Transverse colon (tissue), 4 donors: ENCODE measurements around the gene FAM228B.

ENCODE experiments used
- CTCF ChIP-seq, 5 experiments: fragments of 200-600 bp in 3 of 5; fragments of 450-650 bp in 2 of 5; sonication (generic) in 3 of 5; IDR thresholded peaks; 1 replicate in 2 of 5; 2 replicates in 3 of 5; pipeline ENCODE4 v1.5.1; 2016 to 2017; ENCODE audit warnings: antibody characterized with exemption in 5 of 5, inconsistent platforms in 3 of 5, mild to moderate bottlenecking in 2 of 5, moderate library complexity in 1 of 5
- POLR2A ChIP-seq: fragments of 450-650 bp; IDR thresholded peaks from one replicate; pipeline ENCODE4 v1.6.1; 2016; ENCODE audit warnings: antibody characterized with exemption, mild to moderate bottlenecking, moderate library complexity
- POLR2AphosphoS5 ChIP-seq, 3 donors: sonication (generic); formaldehyde crosslinking; IDR thresholded peaks; one replicate each; pipeline ENCODE4 v1.6.1; 2016; ENCODE audit warnings: antibody characterized with exemption in 3 of 3

- TF ChIP-seq POLR2AphosphoS5 (IDR thresholded peaks at IDR 0.05) (no peak), CTCF (IDR thresholded peaks at IDR 0.05) (no peak), POLR2A (no peak)
Measured at GRCh38 chr2:24073816-24074215, 49.5 kb upstream of the FAM228B start.
